Endothelial cell of umbilical vein (primary cell): ENCODE measurements around the gene AGGF1. TPM values are rescaled to one million over a fixed set of nuclear protein-coding genes. Genes with fewer than 3 reads are reported as not detected.

Source experiments
- BruUV-seq: library from RNA; stranded (reverse); fragments of 400-500 nt; replicated peaks from 2 replicates; lab custom pipeline; 2021; lab: Mats Ljungman, UMichigan
- CTCF ChIA-PET: fragments of 300-600, 350-600 bp; sonication (Branson Sonifier 250); formaldehyde crosslinking; loops from one replicate; lab custom pipeline; 2021; ENCODE audit warnings: antibody characterized with exemption, inconsistent platforms; lab: Charles Lee
- POLR2A ChIA-PET: fragments of 300-600, 350-600 bp; sonication (Branson Sonifier 250); formaldehyde crosslinking; loops from one replicate; lab custom pipeline; 2021; ENCODE audit warnings: antibody characterized with exemption, inconsistent platforms; lab: Charles Lee
- DNase-seq: peaks from one replicate; pipeline ENCODE4 v3.0.0-alpha.2; 2011; ENCODE audit warnings: low read depth, low spot score
- FAIRE-seq: peaks from 2 replicates; lab custom pipeline; 2011; peaks lifted over from hg19 to GRCh38; lab: Jason Lieb, UNC
- H2AFZ ChIP-seq: 2 replicates; pipeline ENCODE4 v1.6.0; 2012; ENCODE audit warnings: low read depth, low read length, control low read depth, inconsistent platforms
- H3K27ac ChIP-seq: 2 replicates; pipeline ENCODE4 v1.5.1; 2011; ENCODE audit warnings: low read depth, mild to moderate bottlenecking, control low read depth, low read length, moderate library complexity; ENCODE audit not compliant: insufficient read depth
- H3K27me3 ChIP-seq, 2 experiments: 2 replicates each; pipeline versions ENCODE4 v1.6.0 to v1.6.1; 2011; ENCODE audit warnings: low read length in 2 of 2, mixed read lengths in 1 of 2; ENCODE audit not compliant: control insufficient read depth in 2 of 2, insufficient read depth in 2 of 2
- H3K36me3 ChIP-seq, 2 experiments: 2 replicates in 1 of 2; 3 replicates in 1 of 2; pipeline ENCODE4 v1.5.1; 2011; ENCODE audit warnings: low read length in 2 of 2, mild to moderate bottlenecking in 1 of 2, moderate library complexity in 1 of 2; ENCODE audit not compliant: control insufficient read depth in 2 of 2, insufficient read depth in 2 of 2; ENCODE audit errors: extremely low read depth in 1 of 2
- H3K4me1 ChIP-seq: 3 replicates; pipeline ENCODE4 v1.5.1; 2011; ENCODE audit warnings: mild to moderate bottlenecking, low read length; ENCODE audit not compliant: control insufficient read depth, insufficient read depth; ENCODE audit errors: extremely low read depth
- H3K4me2 ChIP-seq: 2 replicates; pipeline ENCODE4 v1.6.1; 2011; ENCODE audit warnings: low read length, control low read depth, mixed read lengths; ENCODE audit not compliant: insufficient read depth
- H3K4me3 ChIP-seq, 3 experiments: fragments of 200-600 bp in 1 of 3; sonication (generic), shearing (Covaris generic) in 1 of 3; replicated peaks in 1 of 3; 2 replicates each; pipeline ENCODE4 v1.5.1; 2011 to 2016; ENCODE audit warnings: control low read depth in 3 of 3, low read length in 3 of 3, mild to moderate bottlenecking in 2 of 3, inconsistent platforms in 1 of 3, low read depth in 1 of 3, moderate library complexity in 1 of 3; ENCODE audit not compliant: insufficient read depth in 1 of 3
- H3K79me2 ChIP-seq: 2 replicates; pipeline ENCODE4 v1.6.0; 2012; ENCODE audit warnings: low read length, inconsistent platforms; ENCODE audit not compliant: control insufficient read depth, insufficient read depth
- H3K9ac ChIP-seq: replicated peaks from 2 replicates; pipeline ENCODE3; 2011; ENCODE audit warnings: low read length, control low read depth; ENCODE audit not compliant: insufficient read depth; ENCODE audit errors: extremely low read depth
- H3K9me1 ChIP-seq: replicated peaks from 3 replicates; pipeline ENCODE4 v1.6.0; 2011; ENCODE audit warnings: mild to moderate bottlenecking, low read length; ENCODE audit not compliant: control insufficient read depth, insufficient read depth; ENCODE audit errors: extremely low read depth
- H3K9me3 ChIP-seq: replicated peaks from 2 replicates; pipeline ENCODE4 v1.5.1; 2012; ENCODE audit warnings: low read length, inconsistent platforms; ENCODE audit not compliant: control insufficient read depth, insufficient read depth
- H4K20me1 ChIP-seq: replicated peaks from 2 replicates; pipeline ENCODE3; 2011; ENCODE audit warnings: mild to moderate bottlenecking, low read length; ENCODE audit not compliant: control insufficient read depth, insufficient read depth; ENCODE audit errors: extremely low read depth
- EZH2 ChIP-seq: IDR thresholded peaks from 2 replicates; pipeline ENCODE4 v1.6.1; 2012; ENCODE audit warnings: borderline replicate concordance, low read depth, mild to moderate bottlenecking, moderate library complexity, low read length, inconsistent platforms; ENCODE audit not compliant: severe bottlenecking
- FOS ChIP-seq: IDR thresholded peaks from 2 replicates; pipeline ENCODE4 v1.6.1; 2011; ENCODE audit warnings: mild to moderate bottlenecking, low read length, moderate library complexity, borderline replicate concordance; ENCODE audit not compliant: insufficient read depth
- GATA2 ChIP-seq: IDR thresholded peaks from 2 replicates; pipeline ENCODE4 v1.7.0; 2011; ENCODE audit warnings: low read depth, mild to moderate bottlenecking, moderate library complexity, mixed read lengths, low read length; ENCODE audit not compliant: insufficient read length, insufficient read depth
- JUN ChIP-seq: IDR thresholded peaks from 2 replicates; pipeline ENCODE4 v1.6.1; 2011; ENCODE audit warnings: borderline replicate concordance, low read depth; ENCODE audit not compliant: insufficient read length, insufficient read depth
- MYC ChIP-seq: IDR thresholded peaks from one replicate; pipeline ENCODE4 v1.6.1; 2011; ENCODE audit warnings: mild to moderate bottlenecking, low read depth, low read length
- POLR2A ChIP-seq: IDR thresholded peaks from 2 replicates; pipeline ENCODE4 v1.6.1; 2012; ENCODE audit warnings: low read depth, mild to moderate bottlenecking, control low read depth, low read length
- POLR2AphosphoS5 ChIP-seq: IDR thresholded peaks from 2 replicates; pipeline ENCODE4 v1.6.1; 2012; ENCODE audit warnings: low read depth, mild to moderate bottlenecking, control low read depth, low read length, moderate library complexity; ENCODE audit not compliant: insufficient read depth
- dilution Hi-C: fragments of 300-500 bp; cut with MboI; formaldehyde crosslinking; loops from one replicate; pipeline ENCODE4 v1.15.0; 2019; ENCODE audit warnings: low sequenced_read_pairs; ENCODE audit not compliant: extremely low pct_ligation_motif_present
- intact Hi-C: fragments of 100-400 bp; cut with micrococcal nuclease; formaldehyde crosslinking; loops from one replicate; pipeline ENCODE4 v1.10.0; 2022
- polyA plus RNA-seq, 4 experiments: library from polyadenylated mRNA; depleted of rRNA in 3 of 4; stranded (reverse) in 3 of 4; unstranded in 1 of 4; fragments of >200 nt; gene quantifications; 2 replicates each; pipeline versions ENCODE4 v1.2.1 to v1.2.3, GENCODE V29; 2011 to 2012; ENCODE audit warnings: missing spikeins in 1 of 4
- total RNA-seq: library from RNA; stranded (reverse); gene quantifications from 2 replicates; pipeline ENCODE4 v1.2.3, GENCODE V29; 2021
- TF ChIP-seq, protein P1 (sequence below), 2 donors: IDR thresholded peaks; 1 replicate in 1 of 2; 2 replicates in 1 of 2; pipeline ENCODE4 v1.5.1; 2011; ENCODE audit warnings: low read length in 2 of 2, mild to moderate bottlenecking in 2 of 2, moderate library complexity in 2 of 2, control low read depth in 1 of 2, inconsistent platforms in 1 of 2, low read depth in 1 of 2; ENCODE audit not compliant: insufficient read depth in 1 of 2; ENCODE audit errors: extremely low read depth in 1 of 2
- TF ChIP-seq, protein P2 (sequence below): IDR thresholded peaks from 2 replicates; pipeline ENCODE4 v1.6.1; 2011; ENCODE audit not compliant: insufficient read depth, insufficient read length

The AGGF1 gene
- total and polyA plus RNA-seq, 2 donors (not counting 3 experiments of a cell fraction or from before 2014, with no cell fraction given), result 6.7 to 19.9 TPM

DNA sequence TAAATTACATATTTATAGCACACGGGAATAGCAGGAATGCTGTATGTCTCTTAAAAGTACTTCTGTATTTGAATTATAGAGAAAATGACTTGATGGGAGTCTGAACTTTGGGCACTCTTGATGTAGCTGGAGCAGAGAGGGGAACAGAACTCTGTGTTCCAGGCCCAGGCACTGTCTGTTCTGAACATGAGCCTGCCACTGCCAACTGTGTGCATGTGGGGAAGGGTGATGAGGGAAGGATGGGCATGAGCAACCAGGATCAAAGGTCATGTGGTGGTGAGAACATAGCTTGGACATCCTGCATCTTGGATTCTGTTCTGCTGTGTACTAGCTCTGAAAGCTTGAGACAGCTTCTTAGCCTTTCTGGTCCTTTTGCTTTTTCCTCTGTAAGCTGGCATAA is 73.3 kb downstream of the AGGF1 start:
- Histone ChIP-seq H3K9ac (no peak overlapping the region), H3K79me2 (no peaks in the 10 kb centered on the region), H3K4me3 (no peak overlapping the region), H3K4me1 (no peaks in the 10 kb centered on the region), H3K27me3 (no peaks in the 10 kb centered on the region), H3K9me3 (no peaks in the 10 kb centered on the region), H4K20me1 (no peaks in the 10 kb centered on the region), H3K4me2 (no peak overlapping the region), H3K36me3 (peaks cover 0 to 2% of the 10 kb centered on the region in 2 experiments), H3K27ac (no peak overlapping the region), H2AFZ (no peak overlapping the region), H3K9me1 (no peaks in the 10 kb centered on the region)
- no TSS peak for BruUV-seq
- intact Hi-C loops (no loop called here), dilution Hi-C loops (no loop called here)
- FAIRE-seq (no peak), DNase-seq (no peak)
- POLR2A ChIA-PET, result no interaction called here
- CTCF ChIA-PET, result no interaction called here
- TF ChIP-seq FOS, result no peak
- no peak for TF ChIP-seq GATA2
- TF ChIP-seq, protein P1, sequence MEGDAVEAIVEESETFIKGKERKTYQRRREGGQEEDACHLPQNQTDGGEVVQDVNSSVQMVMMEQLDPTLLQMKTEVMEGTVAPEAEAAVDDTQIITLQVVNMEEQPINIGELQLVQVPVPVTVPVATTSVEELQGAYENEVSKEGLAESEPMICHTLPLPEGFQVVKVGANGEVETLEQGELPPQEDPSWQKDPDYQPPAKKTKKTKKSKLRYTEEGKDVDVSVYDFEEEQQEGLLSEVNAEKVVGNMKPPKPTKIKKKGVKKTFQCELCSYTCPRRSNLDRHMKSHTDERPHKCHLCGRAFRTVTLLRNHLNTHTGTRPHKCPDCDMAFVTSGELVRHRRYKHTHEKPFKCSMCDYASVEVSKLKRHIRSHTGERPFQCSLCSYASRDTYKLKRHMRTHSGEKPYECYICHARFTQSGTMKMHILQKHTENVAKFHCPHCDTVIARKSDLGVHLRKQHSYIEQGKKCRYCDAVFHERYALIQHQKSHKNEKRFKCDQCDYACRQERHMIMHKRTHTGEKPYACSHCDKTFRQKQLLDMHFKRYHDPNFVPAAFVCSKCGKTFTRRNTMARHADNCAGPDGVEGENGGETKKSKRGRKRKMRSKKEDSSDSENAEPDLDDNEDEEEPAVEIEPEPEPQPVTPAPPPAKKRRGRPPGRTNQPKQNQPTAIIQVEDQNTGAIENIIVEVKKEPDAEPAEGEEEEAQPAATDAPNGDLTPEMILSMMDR (IDR thresholded peaks at IDR 0.05; ENCODE audit: extremely low read depth in 1 of 2, insufficient read depth in 1 of 2, low read depth in 1 of 2, low read length in 2 of 2), result no peak
- no peak for TF ChIP-seq POLR2A
- no peak for TF ChIP-seq JUN
- TF ChIP-seq, protein P2, sequence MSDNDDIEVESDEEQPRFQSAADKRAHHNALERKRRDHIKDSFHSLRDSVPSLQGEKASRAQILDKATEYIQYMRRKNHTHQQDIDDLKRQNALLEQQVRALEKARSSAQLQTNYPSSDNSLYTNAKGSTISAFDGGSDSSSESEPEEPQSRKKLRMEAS, result no peak
- no peak for TF ChIP-seq POLR2AphosphoS5
- TF ChIP-seq EZH2, result no peak
- no peak for TF ChIP-seq MYC
